ENCODE data around the gene C16orf92. TPM values are rescaled to one million over a fixed set of nuclear protein-coding genes. Genes with fewer than 3 reads are reported as not detected.

Gene C16orf92
- polyA plus RNA-seq, 1 experiment: not detected

DNA sequence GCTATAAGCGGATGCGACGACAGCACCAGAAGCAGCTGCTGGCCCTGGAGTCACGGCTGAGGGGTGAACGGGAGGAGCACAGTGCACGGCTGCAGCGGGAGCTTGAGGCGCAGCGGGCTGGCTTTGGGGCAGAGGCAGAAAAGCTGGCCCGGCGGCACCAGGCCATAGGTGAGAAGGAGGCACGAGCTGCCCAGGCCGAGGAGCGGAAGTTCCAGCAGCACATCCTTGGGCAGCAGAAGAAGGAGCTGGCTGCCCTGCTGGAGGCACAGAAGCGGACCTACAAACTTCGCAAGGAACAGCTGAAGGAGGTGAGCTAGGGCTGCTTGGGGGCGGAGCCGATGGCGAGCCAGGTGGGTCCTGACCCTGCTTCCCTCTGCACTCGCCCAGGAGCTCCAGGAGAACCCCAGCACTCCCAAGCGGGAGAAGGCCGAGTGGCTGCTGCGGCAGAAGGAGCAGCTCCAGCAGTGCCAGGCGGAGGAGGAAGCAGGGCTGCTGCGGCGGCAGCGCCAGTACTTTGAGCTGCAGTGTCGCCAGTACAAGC is 37.7 kb upstream of the C16orf92 start:
- DNase-seq (ENCODE audit: low read depth, low spot score): no peak
- no peaks in the 10 kb centered on the region for H3K27me3 ChIP-seq (ENCODE audit: control insufficient read depth, insufficient read depth, low read length)
- CTCF ChIA-PET: no interaction called here

DNA sequence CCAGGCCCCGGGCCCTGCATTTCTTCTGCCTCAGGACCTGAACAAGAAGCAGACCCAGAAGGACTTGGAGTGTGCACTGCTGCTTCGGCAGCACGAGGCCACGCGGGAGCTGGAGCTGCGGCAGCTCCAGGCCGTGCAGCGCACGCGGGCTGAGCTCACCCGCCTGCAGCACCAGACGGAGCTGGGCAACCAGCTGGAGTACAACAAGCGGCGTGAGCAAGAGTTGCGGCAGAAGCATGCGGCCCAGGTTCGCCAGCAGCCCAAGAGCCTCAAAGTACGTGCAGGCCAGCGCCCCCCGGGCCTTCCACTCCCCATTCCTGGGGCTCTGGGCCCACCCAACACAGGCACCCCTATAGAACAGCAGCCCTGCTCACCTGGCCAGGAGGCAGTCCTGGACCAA is 36.8 kb upstream of the C16orf92 start:
- Histone ChIP-seq H3K9me3 (ENCODE audit: control insufficient read depth, insufficient read depth, low read length) (no peaks in the 10 kb centered on the region; the same call in 1 of the 2 replicates), H3K27me3 (ENCODE audit: control insufficient read depth, insufficient read depth, low read length) (no peaks in the 10 kb centered on the region), H3K4me3 (ENCODE audit: low read depth, low read length) (no peak overlapping the region), H3K27ac (ENCODE audit: low read depth, low read length) (no peak overlapping the region)
- CTCF ChIA-PET: no interaction called here
- POLR2A ChIA-PET: interaction anchor here (0.6 kb wide), 1 partner anchor 91 kb away, joined by 8 read pairs; no protein-coding TSS in a partner anchor
- TF ChIP-seq, protein P1, sequence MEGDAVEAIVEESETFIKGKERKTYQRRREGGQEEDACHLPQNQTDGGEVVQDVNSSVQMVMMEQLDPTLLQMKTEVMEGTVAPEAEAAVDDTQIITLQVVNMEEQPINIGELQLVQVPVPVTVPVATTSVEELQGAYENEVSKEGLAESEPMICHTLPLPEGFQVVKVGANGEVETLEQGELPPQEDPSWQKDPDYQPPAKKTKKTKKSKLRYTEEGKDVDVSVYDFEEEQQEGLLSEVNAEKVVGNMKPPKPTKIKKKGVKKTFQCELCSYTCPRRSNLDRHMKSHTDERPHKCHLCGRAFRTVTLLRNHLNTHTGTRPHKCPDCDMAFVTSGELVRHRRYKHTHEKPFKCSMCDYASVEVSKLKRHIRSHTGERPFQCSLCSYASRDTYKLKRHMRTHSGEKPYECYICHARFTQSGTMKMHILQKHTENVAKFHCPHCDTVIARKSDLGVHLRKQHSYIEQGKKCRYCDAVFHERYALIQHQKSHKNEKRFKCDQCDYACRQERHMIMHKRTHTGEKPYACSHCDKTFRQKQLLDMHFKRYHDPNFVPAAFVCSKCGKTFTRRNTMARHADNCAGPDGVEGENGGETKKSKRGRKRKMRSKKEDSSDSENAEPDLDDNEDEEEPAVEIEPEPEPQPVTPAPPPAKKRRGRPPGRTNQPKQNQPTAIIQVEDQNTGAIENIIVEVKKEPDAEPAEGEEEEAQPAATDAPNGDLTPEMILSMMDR (IDR thresholded peaks at IDR 0.05; ENCODE audit: low read depth, low read length): no peak
- no peak for DNase-seq (ENCODE audit: low read depth, low spot score)

More for the DNA sequence above, 37.7 kb upstream of the C16orf92 start:
- TF ChIP-seq, protein P1 (IDR thresholded peaks at IDR 0.05; ENCODE audit: low read depth, low read length): no peak
- Histone ChIP-seq H3K4me3 (ENCODE audit: low read depth, low read length) (no peak overlapping the region), H3K27ac (ENCODE audit: low read depth, low read length) (no peak overlapping the region), H3K9me3 (ENCODE audit: control insufficient read depth, insufficient read depth, low read length) (no peaks in the 10 kb centered on the region; the same call in 1 of the 2 replicates)
- POLR2A ChIA-PET: no interaction called here

DNA sequence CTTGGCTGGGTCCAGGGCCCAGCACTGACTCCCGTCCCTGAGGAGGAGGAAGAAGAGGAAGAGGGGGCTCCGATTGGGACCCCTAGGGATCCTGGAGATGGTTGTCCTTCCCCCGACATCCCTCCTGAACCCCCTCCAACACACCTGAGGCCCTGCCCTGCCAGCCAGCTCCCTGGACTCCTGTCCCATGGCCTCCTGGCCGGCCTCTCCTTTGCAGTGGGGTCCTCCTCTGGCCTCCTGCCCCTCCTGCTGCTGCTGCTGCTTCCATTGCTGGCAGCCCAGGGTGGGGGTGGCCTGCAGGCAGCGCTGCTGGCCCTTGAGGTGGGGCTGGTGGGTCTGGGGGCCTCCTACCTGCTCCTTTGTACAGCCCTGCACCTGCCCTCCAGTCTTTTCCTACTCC is 36.1 kb upstream of the C16orf92 start:
- TF ChIP-seq, protein P1 (IDR thresholded peaks at IDR 0.05; ENCODE audit: low read depth, low read length): no peak
- Histone ChIP-seq H3K27ac (ENCODE audit: low read depth, low read length) (no peak overlapping the region), H3K27me3 (ENCODE audit: control insufficient read depth, insufficient read depth, low read length) (no peaks in the 10 kb centered on the region), H3K4me3 (ENCODE audit: low read depth, low read length) (no peak overlapping the region), H3K9me3 (ENCODE audit: control insufficient read depth, insufficient read depth, low read length) (no peaks in the 10 kb centered on the region; the same call in 1 of the 2 replicates)
- ChIA-PET POLR2A (interaction anchor here (0.6 kb wide), 1 partner anchor 92 kb away, joined by 8 read pairs; no protein-coding TSS in a partner anchor), CTCF (no interaction called here)
- no peak for DNase-seq (ENCODE audit: low read depth, low spot score)

DNA sequence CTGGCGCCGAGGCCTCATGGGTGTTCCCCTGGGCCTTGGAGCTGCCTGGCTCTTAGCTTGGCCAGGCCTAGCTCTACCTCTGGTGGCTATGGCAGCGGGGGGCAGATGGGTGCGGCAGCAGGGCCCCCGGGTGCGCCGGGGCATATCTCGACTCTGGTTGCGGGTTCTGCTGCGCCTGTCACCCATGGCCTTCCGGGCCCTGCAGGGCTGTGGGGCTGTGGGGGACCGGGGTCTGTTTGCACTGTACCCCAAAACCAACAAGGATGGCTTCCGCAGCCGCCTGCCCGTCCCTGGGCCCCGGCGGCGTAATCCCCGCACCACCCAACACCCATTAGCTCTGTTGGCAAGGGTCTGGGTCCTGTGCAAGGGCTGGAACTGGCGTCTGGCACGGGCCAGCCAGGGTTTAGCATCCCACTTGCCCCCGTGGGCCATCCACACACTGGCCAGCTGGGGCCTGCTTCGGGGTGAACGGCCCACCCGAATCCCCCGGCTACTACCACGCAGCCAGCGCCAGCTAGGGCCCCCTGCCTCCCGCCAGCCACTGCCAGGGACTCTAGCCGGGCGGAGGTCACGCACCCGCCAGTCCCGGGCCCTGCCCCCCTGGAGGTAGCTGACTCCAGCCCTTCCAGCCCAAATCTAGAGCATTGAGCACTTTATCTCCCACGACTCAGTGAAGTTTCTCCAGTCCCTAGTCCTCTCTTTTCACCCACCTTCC is 35.5 kb upstream of the C16orf92 start:
- Histone ChIP-seq H3K27ac (ENCODE audit: low read depth, low read length) (no peak overlapping the region), H3K4me3 (ENCODE audit: low read depth, low read length) (no peak overlapping the region), H3K27me3 (ENCODE audit: control insufficient read depth, insufficient read depth, low read length) (no peaks in the 10 kb centered on the region), H3K9me3 (ENCODE audit: control insufficient read depth, insufficient read depth, low read length) (no peaks in the 10 kb centered on the region; the same call in 1 of the 2 replicates)
- ChIA-PET POLR2A (interaction anchor here (0.7 kb wide), 1 partner anchor 44 kb away, joined by 4 read pairs; no protein-coding TSS in a partner anchor), CTCF (no interaction called here)
- TF ChIP-seq, protein P1 (IDR thresholded peaks at IDR 0.05; ENCODE audit: low read depth, low read length): no peak
- DNase-seq (ENCODE audit: low read depth, low spot score): no peak
